ENCODE measurements around the gene TAS2R39. TPM values are rescaled to one million over a fixed set of nuclear protein-coding genes. Genes with fewer than 3 reads are reported as not detected.

The TAS2R39 gene
- total RNA-seq, 1 experiment from 2014 or later = not detected

DNA sequence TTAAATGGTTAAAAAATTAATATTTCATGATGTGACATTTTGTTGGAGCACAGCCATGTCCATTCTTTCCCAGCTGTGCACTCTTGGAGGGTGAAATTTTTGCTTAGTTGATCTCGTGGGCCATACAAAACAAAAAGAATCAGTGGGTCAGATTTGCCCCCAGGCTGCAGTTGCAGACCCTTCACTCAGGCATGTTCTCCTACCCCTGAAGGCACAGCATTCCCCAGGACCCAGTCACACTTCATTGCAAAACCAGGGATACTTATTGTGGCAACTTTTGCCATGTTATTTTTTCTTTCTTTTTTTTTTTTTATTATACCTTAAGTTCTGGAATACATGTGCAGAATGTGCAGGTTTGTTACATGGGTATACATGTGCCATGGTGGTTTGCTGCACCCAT lies 44.6 kb downstream of the TAS2R39 start:
- no peaks in the 10 kb centered on the region for H3K36me3 ChIP-seq (ENCODE audit: control insufficient read depth, insufficient read depth, low read length)
- H3K4me1 ChIP-seq = no peaks in the 10 kb centered on the region
- TF ChIP-seq, protein P1, sequence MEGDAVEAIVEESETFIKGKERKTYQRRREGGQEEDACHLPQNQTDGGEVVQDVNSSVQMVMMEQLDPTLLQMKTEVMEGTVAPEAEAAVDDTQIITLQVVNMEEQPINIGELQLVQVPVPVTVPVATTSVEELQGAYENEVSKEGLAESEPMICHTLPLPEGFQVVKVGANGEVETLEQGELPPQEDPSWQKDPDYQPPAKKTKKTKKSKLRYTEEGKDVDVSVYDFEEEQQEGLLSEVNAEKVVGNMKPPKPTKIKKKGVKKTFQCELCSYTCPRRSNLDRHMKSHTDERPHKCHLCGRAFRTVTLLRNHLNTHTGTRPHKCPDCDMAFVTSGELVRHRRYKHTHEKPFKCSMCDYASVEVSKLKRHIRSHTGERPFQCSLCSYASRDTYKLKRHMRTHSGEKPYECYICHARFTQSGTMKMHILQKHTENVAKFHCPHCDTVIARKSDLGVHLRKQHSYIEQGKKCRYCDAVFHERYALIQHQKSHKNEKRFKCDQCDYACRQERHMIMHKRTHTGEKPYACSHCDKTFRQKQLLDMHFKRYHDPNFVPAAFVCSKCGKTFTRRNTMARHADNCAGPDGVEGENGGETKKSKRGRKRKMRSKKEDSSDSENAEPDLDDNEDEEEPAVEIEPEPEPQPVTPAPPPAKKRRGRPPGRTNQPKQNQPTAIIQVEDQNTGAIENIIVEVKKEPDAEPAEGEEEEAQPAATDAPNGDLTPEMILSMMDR (IDR thresholded peaks at IDR 0.05; ENCODE audit: insufficient read depth in 1 of 2, low read depth in 1 of 2, low read length in 1 of 2, severe bottlenecking in 1 of 2, unreplicated experiment in 1 of 2) = no peak
- H3K27me3 ChIP-seq (replicated peaks; ENCODE audit: control insufficient read depth, insufficient read depth, low read length) = no peaks in the 10 kb centered on the region
- Mint-ChIP-seq H3K9me3 (ENCODE audit: unreplicated experiment) (no peaks in the 10 kb centered on the region), H3K36me3 (ENCODE audit: insufficient read depth, unreplicated experiment) (no peaks in the 10 kb centered on the region), H3K4me1 (ENCODE audit: low read depth, unreplicated experiment) (peaks cover 7% of the 10 kb centered on the region), H3K4me3 (ENCODE audit: unreplicated experiment) (no peak overlapping the region), H3K27me3 (ENCODE audit: insufficient read depth, unreplicated experiment) (peaks cover 8% of the 10 kb centered on the region), H3K27ac (ENCODE audit: unreplicated experiment) (no peak overlapping the region)
- intact Hi-C loops (cut with micrococcal nuclease; ENCODE audit: unreplicated experiment) = loop anchor here (5.0 kb wide), 1 partner anchor 859 kb away; the partner anchor contains the start of gene OR2A12
- H3K4me3 ChIP-seq (ENCODE audit: low read depth, low read length) = no peak overlapping the region
- ChIA-PET POLR2A (no interaction called here), CTCF (interaction anchor here (1.0 kb wide), 1 partner anchor 13 kb away, joined by 4 read pairs; no protein-coding TSS in a partner anchor)
- no peaks in the 10 kb centered on the region for H3K9me3 ChIP-seq
- no peak for DNase-seq
- BruUV-seq (replicated peaks) = no TSS peak

- H3K27ac Mint-ChIP-seq (ENCODE audit: unreplicated experiment) = no peak overlapping the region
- H3K4me3 Mint-ChIP-seq (ENCODE audit: unreplicated experiment) = no peak overlapping the region
- no peaks in the 10 kb centered on the region for H3K36me3 Mint-ChIP-seq (ENCODE audit: insufficient read depth, unreplicated experiment)
- no peaks in the 10 kb centered on the region for H3K9me3 Mint-ChIP-seq (ENCODE audit: unreplicated experiment)
- no peaks in the 10 kb centered on the region for H3K9me3 ChIP-seq
- no peaks in the 10 kb centered on the region for H3K36me3 ChIP-seq (ENCODE audit: control insufficient read depth, insufficient read depth, low read length)
- H3K27me3 Mint-ChIP-seq (ENCODE audit: insufficient read depth, unreplicated experiment) = no peaks in the 10 kb centered on the region
- BruUV-seq (replicated peaks) = no TSS peak
- H3K27me3 ChIP-seq (replicated peaks; ENCODE audit: control insufficient read depth, insufficient read depth, low read length) = no peaks in the 10 kb centered on the region
- no peaks in the 10 kb centered on the region for H3K4me1 Mint-ChIP-seq (ENCODE audit: low read depth, unreplicated experiment)
- no peaks in the 10 kb centered on the region for H3K4me1 ChIP-seq
- H3K4me3 ChIP-seq (ENCODE audit: low read depth, low read length) = no peak overlapping the region
- CTCF ChIA-PET = interaction anchor here (1.0 kb wide), 1 partner anchor 14 kb away, joined by 4 read pairs; no protein-coding TSS in a partner anchor
- no peak for DNase-seq
- TF ChIP-seq, protein P1 (IDR thresholded peaks at IDR 0.05; ENCODE audit: insufficient read depth in 1 of 2, low read depth in 1 of 2, low read length in 1 of 2, severe bottlenecking in 1 of 2, unreplicated experiment in 1 of 2) = no peak
- POLR2A ChIA-PET = no interaction called here
- intact Hi-C loops (cut with micrococcal nuclease; ENCODE audit: unreplicated experiment) = loop anchor here (5.0 kb wide), 1 partner anchor 858 kb away; the partner anchor contains the start of gene OR2A12
Observed at GRCh38 chr7:143229054-143229790, 46.0 kb downstream of the TAS2R39 start.

GRCh38 chr7:143230602-143231457 lies 47.6 kb downstream of the TAS2R39 start:
- no peaks in the 10 kb centered on the region for H3K9me3 ChIP-seq
- Mint-ChIP-seq H3K36me3 (ENCODE audit: insufficient read depth, unreplicated experiment) (no peaks in the 10 kb centered on the region), H3K9me3 (ENCODE audit: unreplicated experiment) (peaks cover 9% of the 10 kb centered on the region), H3K27ac (ENCODE audit: unreplicated experiment) (no peak overlapping the region), H3K4me1 (ENCODE audit: low read depth, unreplicated experiment) (no peaks in the 10 kb centered on the region), H3K4me3 (ENCODE audit: unreplicated experiment) (no peak overlapping the region), H3K27me3 (ENCODE audit: insufficient read depth, unreplicated experiment) (peaks cover 6% of the 10 kb centered on the region)
- H3K36me3 ChIP-seq (ENCODE audit: control insufficient read depth, insufficient read depth, low read length) = no peaks in the 10 kb centered on the region
- BruUV-seq (replicated peaks) = no TSS peak
- no peaks in the 10 kb centered on the region for H3K4me1 ChIP-seq
- TF ChIP-seq, protein P1 (IDR thresholded peaks at IDR 0.05; ENCODE audit: insufficient read depth in 1 of 2, low read depth in 1 of 2, low read length in 1 of 2, severe bottlenecking in 1 of 2, unreplicated experiment in 1 of 2) = no peak
- H3K4me3 ChIP-seq (ENCODE audit: low read depth, low read length) = no peak overlapping the region
- CTCF ChIA-PET = no interaction called here
- no peak for DNase-seq
- H3K27me3 ChIP-seq (replicated peaks; ENCODE audit: control insufficient read depth, insufficient read depth, low read length) = no peaks in the 10 kb centered on the region
- POLR2A ChIA-PET = no interaction called here
- intact Hi-C loops (cut with micrococcal nuclease; ENCODE audit: unreplicated experiment) = no loop called here
